Activated CD4-positive, alpha-beta T cell treated with anti-CD3 and anti-CD28 coated beads, Interleukin-2, amount 50 U/mL, for 4 hours (primary cell): ENCODE results near the gene LASP1NB.
"Not testable (repeated sequence)": the region's sequence is repeated elsewhere in the genome, so short reads cannot be mapped to it uniquely, and the experiment has no call there.

Experiments used
- DNase-seq, 2 experiments: peaks; one replicate each; pipeline ENCODE4 v3.0.0-alpha.2; 2020

LASP1NB gene

DNA sequence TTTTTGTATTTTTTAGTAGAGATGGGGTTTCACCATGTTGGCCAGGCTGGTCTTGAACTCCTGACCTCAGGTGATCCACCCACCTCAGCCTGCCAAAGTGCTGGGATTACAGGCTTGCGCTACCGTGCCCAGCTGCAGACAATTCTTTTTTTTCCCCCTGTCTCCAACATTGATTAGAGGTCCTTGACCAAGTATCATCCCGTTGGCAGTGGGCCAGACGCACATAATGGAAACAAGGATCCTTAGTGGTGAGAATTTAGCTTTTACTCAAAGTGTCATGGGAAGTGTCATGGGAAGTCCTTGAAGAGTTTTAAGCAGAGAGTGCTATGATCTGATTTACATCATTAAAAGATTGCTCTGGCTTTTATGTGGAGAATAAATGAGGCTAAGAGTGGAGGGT is 43.9 kb downstream of the LASP1NB start:
- no peak for DNase-seq

DNA sequence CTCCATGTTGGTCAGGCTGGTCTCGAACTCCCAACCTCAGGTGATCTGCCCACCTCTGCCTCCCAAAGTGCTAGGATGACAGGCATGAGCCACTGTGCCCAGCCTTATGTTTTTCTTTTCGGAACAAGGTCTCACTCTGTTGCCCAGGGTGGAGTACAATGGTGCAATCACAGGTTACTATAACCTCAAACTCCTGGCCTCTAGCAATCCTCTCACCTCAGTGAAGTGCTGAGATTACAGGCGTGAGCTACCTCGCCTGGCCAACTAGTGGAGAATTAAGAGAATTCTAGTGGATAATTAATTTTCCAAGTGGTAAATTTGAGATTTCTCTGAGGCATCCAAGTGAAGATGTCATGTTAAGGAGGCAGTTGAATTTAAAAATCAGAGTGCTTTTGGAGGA is 44.7 kb downstream of the LASP1NB start:
- DNase-seq: no peak

DNA sequence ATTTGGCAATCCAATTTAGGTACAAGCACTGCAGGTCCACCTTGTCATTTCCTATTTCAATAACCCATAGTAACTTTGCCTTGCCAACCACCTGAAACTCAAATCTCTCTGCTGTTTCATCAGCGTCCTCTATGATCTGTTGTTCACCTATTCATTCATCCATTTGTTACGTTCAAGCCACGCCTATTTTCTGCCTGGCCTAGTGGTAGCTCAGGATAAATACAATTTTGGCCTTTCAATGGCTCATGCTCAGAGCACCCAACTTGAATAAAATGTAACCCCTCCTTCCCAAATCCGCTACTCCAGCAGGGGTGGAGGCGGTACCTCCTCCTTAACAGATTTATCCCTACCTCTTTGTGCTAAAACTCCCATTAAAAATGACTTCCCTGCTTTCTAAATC is 45.4 kb downstream of the LASP1NB start:
- no peak for DNase-seq

DNA sequence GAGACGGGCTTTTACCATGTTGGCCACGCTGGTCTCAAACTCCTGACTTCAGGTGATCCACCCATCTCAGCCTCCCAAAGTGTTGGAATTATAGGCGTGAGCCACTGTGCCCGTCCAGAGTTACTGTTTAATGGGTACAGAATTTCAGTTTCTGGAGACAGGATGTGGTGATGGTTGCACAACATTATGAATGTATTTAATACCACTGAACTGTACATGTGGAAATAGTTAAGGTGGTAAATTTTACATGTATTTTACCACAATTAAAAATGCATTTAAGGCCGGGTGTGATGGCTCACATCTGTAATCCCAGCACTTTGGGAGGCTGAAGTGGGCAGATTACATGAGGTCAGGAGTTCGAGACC is 50.8 kb downstream of the LASP1NB start:
- DNase-seq: not testable (repeated sequence)

DNA sequence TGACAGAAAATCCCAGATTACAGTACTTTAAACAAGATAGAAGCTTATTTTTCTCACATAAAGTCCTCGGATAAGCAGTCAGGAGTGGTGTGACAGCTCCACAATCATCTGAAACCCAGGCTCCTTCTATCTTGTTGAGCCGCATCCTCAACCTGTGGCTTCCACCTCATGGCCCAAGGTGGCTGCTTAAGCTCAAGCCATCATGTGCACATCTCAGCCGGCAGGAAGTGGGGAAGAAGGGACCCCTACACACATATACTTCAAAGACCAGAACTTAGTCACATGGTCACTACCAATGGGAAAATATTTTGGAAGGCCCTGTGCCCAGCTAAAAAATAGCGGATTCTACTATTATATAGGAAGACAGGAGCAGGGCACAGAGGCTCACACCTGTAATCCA is 52.8 kb downstream of the LASP1NB start:
- DNase-seq: no peak
